ENCODE data around the gene HBB. TPM values are rescaled to one million over a fixed set of nuclear protein-coding genes. Genes with fewer than 3 reads are reported as not detected.

HBB gene
- total RNA-seq, result not detected in 2 replicates

DNA sequence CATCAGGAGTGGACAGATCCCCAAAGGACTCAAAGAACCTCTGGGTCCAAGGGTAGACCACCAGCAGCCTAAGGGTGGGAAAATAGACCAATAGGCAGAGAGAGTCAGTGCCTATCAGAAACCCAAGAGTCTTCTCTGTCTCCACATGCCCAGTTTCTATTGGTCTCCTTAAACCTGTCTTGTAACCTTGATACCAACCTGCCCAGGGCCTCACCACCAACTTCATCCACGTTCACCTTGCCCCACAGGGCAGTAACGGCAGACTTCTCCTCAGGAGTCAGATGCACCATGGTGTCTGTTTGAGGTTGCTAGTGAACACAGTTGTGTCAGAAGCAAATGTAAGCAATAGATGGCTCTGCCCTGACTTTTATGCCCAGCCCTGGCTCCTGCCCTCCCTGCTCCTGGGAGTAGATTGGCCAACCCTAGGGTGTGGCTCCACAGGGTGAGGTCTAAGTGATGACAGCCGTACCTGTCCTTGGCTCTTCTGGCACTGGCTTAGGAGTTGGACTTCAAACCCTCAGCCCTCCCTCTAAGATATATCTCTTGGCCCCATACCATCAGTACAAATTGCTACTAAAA, at the start of gene HBB:
TSS of gene HBB (minus strand) at position 340 of the 579 bp plus-strand sequence. CDS start at position 290, 50 bp downstream.

DNA sequence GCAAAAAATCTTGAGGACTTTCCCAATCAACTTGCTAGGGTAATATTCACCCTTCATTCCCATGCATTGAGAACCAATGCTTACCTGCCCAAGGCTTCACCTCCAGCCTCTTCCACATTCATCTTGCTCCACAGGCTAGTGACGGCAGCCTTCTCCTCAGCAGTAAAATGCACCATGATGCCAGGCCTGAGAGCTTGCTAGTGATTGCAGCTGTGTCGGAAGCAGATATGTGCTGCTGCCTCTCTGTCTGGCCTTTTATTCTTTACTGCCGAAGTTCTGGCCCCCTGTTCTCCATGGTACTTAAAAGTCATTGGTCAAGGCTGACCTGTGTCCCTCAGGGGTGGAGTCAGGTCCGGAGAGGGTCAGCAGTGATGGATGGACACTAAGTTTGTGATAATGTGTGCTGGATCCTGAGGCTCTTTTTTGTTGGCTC, 42.9 kb upstream of the HBB start, which contains the start of gene HBE1:
TSS of gene HBE1 (minus strand) at position 231 of the 433 bp plus-strand sequence. CDS start at position 176, 55 bp downstream.

DNA sequence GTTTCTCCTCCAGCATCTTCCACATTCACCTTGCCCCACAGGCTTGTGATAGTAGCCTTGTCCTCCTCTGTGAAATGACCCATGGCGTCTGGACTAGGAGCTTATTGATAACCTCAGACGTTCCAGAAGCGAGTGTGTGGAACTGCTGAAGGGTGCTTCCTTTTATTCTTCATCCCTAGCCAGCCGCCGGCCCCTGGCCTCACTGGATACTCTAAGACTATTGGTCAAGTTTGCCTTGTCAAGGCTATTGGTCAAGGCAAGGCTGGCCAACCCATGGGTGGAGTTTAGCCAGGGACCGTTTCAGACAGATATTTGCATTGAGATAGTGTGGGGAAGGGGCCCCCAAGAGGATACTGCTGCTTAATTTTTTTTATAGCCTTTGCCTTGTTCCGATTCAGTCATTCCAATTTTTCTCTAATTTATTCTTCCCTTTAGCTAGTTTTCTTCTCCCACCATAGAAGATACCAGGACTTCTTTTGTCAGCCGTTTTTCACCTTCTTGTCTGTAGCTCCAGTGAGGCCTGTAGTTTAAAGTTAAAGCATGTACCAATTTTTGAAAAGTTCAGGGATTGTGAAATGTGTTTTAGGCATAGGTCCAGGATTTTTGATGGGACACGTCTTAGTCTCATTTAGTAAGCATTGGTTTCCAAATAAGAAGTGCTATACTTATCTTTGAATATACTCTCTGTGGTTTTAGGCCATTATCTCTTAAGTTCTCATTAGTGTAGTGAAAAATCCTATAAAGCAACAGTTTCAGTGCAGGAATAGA, 28.0 kb upstream of the HBB start, which contains the start of gene HBG2:
TSS of gene HBG2 (minus strand) at position 136 of the 768 bp plus-strand sequence. CDS start at position 83, 53 bp downstream.

DNA sequence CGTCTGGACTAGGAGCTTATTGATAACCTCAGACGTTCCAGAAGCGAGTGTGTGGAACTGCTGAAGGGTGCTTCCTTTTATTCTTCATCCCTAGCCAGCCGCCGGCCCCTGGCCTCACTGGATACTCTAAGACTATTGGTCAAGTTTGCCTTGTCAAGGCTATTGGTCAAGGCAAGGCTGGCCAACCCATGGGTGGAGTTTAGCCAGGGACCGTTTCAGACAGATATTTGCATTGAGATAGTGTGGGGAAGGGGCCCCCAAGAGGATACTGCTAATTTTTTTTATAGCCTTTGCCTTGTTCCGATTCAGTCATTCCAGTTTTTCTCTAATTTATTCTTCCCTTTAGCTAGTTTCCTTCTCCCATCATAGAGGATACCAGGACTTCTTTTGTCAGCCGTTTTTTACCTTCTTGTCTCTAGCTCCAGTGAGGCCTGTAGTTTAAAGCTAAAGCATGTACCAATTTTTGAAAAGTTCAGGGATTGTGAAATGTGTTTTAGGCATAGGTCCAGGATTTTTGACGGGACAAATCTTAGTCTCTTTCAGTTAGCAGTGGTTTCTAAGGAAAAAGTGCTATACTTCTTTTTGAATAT, 23.0 kb upstream of the HBB start, which contains the start of gene HBG1:
TSS of gene HBG1 (minus strand) at position 51 of the 590 bp plus-strand sequence. CDS start 53 bp downstream, outside the sequence.

DNA sequence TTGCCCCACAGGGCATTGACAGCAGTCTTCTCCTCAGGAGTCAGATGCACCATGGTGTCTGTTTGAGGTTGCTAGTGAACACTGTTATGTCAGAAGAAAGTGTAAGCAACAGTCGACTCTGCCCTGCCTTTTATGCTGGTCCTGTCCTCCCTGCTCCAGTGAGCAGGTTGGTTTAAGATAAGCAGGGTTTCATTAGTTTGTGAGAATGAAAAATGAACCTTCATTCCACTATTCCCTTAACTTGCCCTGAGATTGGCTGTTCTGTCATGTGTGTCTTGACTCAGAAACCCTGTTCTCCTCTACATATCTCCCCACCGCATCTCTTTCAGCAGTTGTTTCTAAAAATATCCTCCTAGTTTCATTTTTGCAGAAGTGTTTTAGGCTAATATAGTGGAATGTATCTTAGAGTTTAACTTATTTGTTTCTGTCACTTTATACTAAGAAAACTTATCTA, 7.5 kb upstream of the HBB start, which contains the start of gene HBD:
TSS of gene HBD (minus strand) at position 103 of the 454 bp plus-strand sequence. CDS start at position 53, 50 bp downstream.

DNA sequence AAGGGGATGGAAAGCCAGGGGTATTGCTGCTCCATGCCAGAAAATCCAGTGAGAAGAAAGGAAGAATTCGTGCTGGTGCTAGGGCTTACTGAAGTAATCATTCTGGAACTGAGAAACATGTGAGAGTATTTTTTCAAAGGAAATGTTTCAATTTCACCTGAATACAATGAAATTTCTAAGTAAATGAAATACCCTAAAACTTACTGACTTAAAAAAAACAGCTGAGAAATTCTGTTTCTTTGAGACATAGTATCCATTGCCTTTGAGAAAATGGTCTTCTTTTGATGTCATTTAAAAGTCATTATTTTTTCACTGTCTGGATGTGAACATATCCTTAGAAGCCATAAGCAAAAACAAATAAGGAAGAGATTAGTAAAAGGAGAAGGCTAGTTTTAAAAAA, 26.3 kb downstream of the HBB start, which contains the start of gene OR51V1:
TSS of gene OR51V1 (minus strand) at position 101 of the 400 bp plus-strand sequence. CDS start at position 101, 0 bp downstream.

Other genes starting within 250 kb of the HBB start
- not detected in 2 replicates for gene OR51L1, start 232.2 kb downstream of the HBB start, total RNA-seq
- not detected in 2 replicates for gene OR52J3, start 180.5 kb downstream of the HBB start, total RNA-seq
- gene OR52E2, start 167.4 kb downstream of the HBB start, total RNA-seq, result not detected in 2 replicates
- not detected in 2 replicates for gene OR52E1, start 157.5 kb downstream of the HBB start, total RNA-seq
- gene OR52A5, start 88.7 kb downstream of the HBB start, total RNA-seq, result not detected in 2 replicates
- not detected in 2 replicates for gene OR52A1, start 72.3 kb downstream of the HBB start, total RNA-seq
- gene OR51V1, start 26.4 kb downstream of the HBB start, total RNA-seq, result not detected in 2 replicates
- gene HBD, start 7.4 kb upstream of the HBB start, total RNA-seq, result not detected in 2 replicates
- not detected in 2 replicates for gene HBG1, start 22.8 kb upstream of the HBB start, total RNA-seq
- not detected in 2 replicates for gene HBG2, start 27.7 kb upstream of the HBB start, total RNA-seq
- 0.39 TPM in 1 of 2 replicates, not detected in the other for gene HBE1, start 42.9 kb upstream of the HBB start, total RNA-seq
- gene OR51B4, start 74.9 kb upstream of the HBB start, total RNA-seq, result not detected in 2 replicates
- not detected in 2 replicates for gene OR51B2, start 97.2 kb upstream of the HBB start, total RNA-seq
- 0.22 TPM in 1 of 2 replicates, not detected in the other for gene OR51B5, start 116.5 kb upstream of the HBB start, total RNA-seq
- not detected in 2 replicates for gene OR51B6, start 124.4 kb upstream of the HBB start, total RNA-seq
- gene OR51M1, start 156.7 kb upstream of the HBB start, total RNA-seq, result not detected in 2 replicates
- not detected in 2 replicates for gene OR51Q1, start 195.0 kb upstream of the HBB start, total RNA-seq
- not detected in 2 replicates for gene OR51I1, start 214.4 kb upstream of the HBB start, total RNA-seq
- gene OR51I2, start 222.3 kb upstream of the HBB start, total RNA-seq, result not detected in 2 replicates

Data from placental epithelial cell (primary cell).